ENCODE data around the gene DUSP14. TPM values are rescaled to one million over a fixed set of nuclear protein-coding genes. Genes with fewer than 3 reads are reported as not detected.

DUSP14 gene
- polyA plus RNA-seq, 1 experiment, result 76.7 TPM

GRCh38 chr17:37519251-37519985 is 29.7 kb downstream of the DUSP14 start:
- ChIA-PET POLR2A (no interaction called here), CTCF (interaction anchor here (0.6 to 1.7 kb wide), 3 partner anchors 8 to 146 kb away, joined by 4 to 7 read pairs (median 7); no protein-coding TSS in a partner anchor)
- no peak for DNase-seq (ENCODE audit: low read depth, low spot score)
- Histone ChIP-seq H3K27ac (ENCODE audit: low read depth, low read length) (peak overlapping the region; percentile 52), H3K9me3 (ENCODE audit: control insufficient read depth, insufficient read depth, low read length) (no peaks in the 10 kb centered on the region), H3K27me3 (ENCODE audit: control insufficient read depth, insufficient read depth, low read length) (no peaks in the 10 kb centered on the region), H3K4me3 (ENCODE audit: low read depth, low read length) (no peak overlapping the region)
- TF ChIP-seq, protein P1, sequence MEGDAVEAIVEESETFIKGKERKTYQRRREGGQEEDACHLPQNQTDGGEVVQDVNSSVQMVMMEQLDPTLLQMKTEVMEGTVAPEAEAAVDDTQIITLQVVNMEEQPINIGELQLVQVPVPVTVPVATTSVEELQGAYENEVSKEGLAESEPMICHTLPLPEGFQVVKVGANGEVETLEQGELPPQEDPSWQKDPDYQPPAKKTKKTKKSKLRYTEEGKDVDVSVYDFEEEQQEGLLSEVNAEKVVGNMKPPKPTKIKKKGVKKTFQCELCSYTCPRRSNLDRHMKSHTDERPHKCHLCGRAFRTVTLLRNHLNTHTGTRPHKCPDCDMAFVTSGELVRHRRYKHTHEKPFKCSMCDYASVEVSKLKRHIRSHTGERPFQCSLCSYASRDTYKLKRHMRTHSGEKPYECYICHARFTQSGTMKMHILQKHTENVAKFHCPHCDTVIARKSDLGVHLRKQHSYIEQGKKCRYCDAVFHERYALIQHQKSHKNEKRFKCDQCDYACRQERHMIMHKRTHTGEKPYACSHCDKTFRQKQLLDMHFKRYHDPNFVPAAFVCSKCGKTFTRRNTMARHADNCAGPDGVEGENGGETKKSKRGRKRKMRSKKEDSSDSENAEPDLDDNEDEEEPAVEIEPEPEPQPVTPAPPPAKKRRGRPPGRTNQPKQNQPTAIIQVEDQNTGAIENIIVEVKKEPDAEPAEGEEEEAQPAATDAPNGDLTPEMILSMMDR (IDR thresholded peaks at IDR 0.05; ENCODE audit: low read depth, low read length), result no peak

DNA sequence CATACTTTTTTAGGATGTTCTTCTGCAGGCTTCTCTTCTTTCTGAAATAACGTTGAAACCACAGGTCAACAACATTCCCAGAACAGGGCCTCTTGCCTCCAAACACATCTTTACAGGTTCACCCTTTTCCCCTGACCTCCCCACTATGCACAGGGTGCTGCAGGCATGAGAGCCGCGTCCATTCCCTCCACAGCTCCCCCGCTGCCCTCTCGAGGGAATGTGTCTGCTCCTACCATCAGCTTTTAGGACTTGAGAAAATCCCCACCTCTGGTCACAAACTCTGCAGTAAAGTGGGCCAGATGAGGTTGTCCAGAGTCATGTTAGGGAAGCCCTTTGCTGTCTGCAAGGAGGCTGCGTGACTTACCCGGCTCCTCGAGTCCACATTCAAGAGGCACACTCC is 30.5 kb downstream of the DUSP14 start:
- Histone ChIP-seq H3K27me3 (ENCODE audit: control insufficient read depth, insufficient read depth, low read length) (no peaks in the 10 kb centered on the region), H3K27ac (ENCODE audit: low read depth, low read length) (peak overlapping the region; percentile 21), H3K4me3 (ENCODE audit: low read depth, low read length) (no peak overlapping the region), H3K9me3 (ENCODE audit: control insufficient read depth, insufficient read depth, low read length) (no peaks in the 10 kb centered on the region)
- ChIA-PET CTCF (interaction anchor here (0.6 kb wide), 1 partner anchor 49 kb away, joined by 4 read pairs; no protein-coding TSS in a partner anchor), POLR2A (no interaction called here)
- TF ChIP-seq, protein P1 (IDR thresholded peaks at IDR 0.05; ENCODE audit: low read depth, low read length), result no peak
- DNase-seq (ENCODE audit: low read depth, low spot score), result no peak

GRCh38 chr17:37521821-37522220 is 32.1 kb downstream of the DUSP14 start:
- ChIA-PET POLR2A (no interaction called here), CTCF (no interaction called here)
- DNase-seq (ENCODE audit: low read depth, low spot score), result no peak
- H3K27ac ChIP-seq (ENCODE audit: low read depth, low read length), result no peak overlapping the region
- no peaks in the 10 kb centered on the region for H3K27me3 ChIP-seq (ENCODE audit: control insufficient read depth, insufficient read depth, low read length)
- H3K4me3 ChIP-seq (ENCODE audit: low read depth, low read length), result no peak overlapping the region
- TF ChIP-seq, protein P1 (IDR thresholded peaks at IDR 0.05; ENCODE audit: low read depth, low read length), result no peak
- H3K9me3 ChIP-seq (ENCODE audit: control insufficient read depth, insufficient read depth, low read length), result no peaks in the 10 kb centered on the region

DNA sequence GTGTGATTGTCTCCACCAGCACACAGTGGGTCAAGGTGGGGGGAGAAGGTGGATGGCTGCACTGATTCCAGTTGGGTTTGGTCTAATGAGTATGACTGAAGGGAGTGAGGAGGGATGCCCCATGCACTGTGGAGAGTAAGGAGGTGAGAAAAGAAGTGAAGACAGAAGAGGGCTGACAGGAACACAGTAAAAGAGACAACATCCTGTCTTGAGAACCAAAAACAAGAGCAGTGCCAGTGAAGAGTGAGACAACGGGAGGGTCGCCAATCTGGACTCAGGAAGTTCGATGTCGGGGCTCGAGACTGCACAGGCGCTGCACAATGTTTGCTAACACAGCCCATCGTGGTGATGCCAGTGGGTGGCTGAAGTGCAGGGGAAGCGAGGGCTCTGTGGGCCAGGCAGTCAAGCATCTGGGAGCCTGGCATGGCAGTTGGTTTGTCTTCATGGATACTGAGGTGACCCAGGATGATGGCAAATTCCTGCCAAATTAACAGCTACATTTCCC is 34.1 kb downstream of the DUSP14 start:
- no peak for DNase-seq (ENCODE audit: low read depth, low spot score)
- Histone ChIP-seq H3K9me3 (ENCODE audit: control insufficient read depth, insufficient read depth, low read length) (no peaks in the 10 kb centered on the region), H3K27ac (ENCODE audit: low read depth, low read length) (peak overlapping the region; percentile 21), H3K27me3 (ENCODE audit: control insufficient read depth, insufficient read depth, low read length) (no peaks in the 10 kb centered on the region), H3K4me3 (ENCODE audit: low read depth, low read length) (no peak overlapping the region)
- POLR2A ChIA-PET, result no interaction called here
- CTCF ChIA-PET, result no interaction called here
- TF ChIP-seq, protein P1 (IDR thresholded peaks at IDR 0.05; ENCODE audit: low read depth, low read length), result no peak

GRCh38 chr17:37527249-37527851 is 37.7 kb downstream of the DUSP14 start:
- no peaks in the 10 kb centered on the region for H3K9me3 ChIP-seq (ENCODE audit: control insufficient read depth, insufficient read depth, low read length)
- DNase-seq (ENCODE audit: low read depth, low spot score), result peak; percentile 26
- no peaks in the 10 kb centered on the region for H3K27me3 ChIP-seq (ENCODE audit: control insufficient read depth, insufficient read depth, low read length)
- POLR2A ChIA-PET, result no interaction called here
- TF ChIP-seq, protein P1 (IDR thresholded peaks at IDR 0.05; ENCODE audit: low read depth, low read length), result peak; percentile 82
- H3K4me3 ChIP-seq (ENCODE audit: low read depth, low read length), result no peak overlapping the region
- no peak overlapping the region for H3K27ac ChIP-seq (ENCODE audit: low read depth, low read length)
- CTCF ChIA-PET, result interaction anchor here (0.6 to 3.5 kb wide), 18 partner anchors 8 to 317 kb away, joined by 3 to 32 read pairs (median 4); partner anchors contain the start of gene SYNRG

Measured in AG04450 (cell line).